ENCODE measurements around the gene SERPINB1. TPM values are rescaled to one million over a fixed set of nuclear protein-coding genes. Genes with fewer than 3 reads are reported as not detected.

SERPINB1 gene
- total and polyA plus RNA-seq, 9 of the 15 experiments (the other 6 are each of a cell fraction or from before 2014, with no cell fraction given) = 33.9 to 108 (median 63.8) TPM

DNA sequence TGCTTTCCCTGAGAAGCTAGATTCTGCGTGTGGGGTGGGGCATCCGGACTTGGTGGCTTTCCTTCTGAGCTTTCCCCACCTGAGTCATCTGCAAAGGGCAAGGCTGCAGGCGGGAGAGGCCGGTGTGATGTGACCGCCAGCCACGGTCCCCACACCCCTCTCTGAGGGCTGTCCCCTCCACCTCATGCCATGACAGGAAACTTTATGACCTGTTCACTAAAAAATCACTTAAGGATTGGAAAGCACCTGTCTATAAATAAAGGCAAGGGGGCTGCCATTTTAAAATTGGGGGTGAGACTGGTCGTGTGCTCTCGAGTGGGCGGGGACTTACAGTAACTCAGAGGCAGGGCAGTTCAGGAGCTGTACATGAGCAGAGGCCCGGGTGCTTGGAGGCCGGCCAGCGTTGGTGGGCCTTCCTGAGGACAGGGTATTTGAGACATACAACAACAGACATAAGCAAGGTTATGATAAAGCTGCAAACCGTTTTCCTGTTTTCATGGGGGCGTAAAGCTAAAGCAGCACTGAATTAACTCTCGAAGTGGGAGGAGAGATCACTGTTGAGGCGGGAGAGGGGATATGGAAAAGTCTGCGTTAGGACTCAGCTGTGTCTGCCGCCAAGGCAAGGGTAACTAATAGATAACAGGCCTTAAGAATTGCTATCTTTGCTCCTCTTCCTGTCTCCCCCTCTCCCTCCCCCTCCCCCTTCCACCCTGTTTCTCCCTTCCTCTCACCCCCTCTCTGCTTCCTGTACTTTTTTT is 16.1 kb upstream of the SERPINB1 start (continued):
- TF ChIP-seq, protein P1, sequence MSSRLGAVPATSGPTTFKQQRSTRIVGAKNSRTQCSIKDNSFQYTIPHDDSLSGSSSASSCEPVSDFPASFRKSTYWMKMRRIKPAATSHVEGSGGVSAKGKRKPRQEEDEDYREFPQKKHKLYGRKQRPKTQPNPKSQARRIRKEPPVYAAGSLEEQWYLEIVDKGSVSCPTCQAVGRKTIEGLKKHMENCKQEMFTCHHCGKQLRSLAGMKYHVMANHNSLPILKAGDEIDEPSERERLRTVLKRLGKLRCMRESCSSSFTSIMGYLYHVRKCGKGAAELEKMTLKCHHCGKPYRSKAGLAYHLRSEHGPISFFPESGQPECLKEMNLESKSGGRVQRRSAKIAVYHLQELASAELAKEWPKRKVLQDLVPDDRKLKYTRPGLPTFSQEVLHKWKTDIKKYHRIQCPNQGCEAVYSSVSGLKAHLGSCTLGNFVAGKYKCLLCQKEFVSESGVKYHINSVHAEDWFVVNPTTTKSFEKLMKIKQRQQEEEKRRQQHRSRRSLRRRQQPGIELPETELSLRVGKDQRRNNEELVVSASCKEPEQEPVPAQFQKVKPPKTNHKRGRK (tag; IDR thresholded peaks at IDR 0.05) = no peak
- TF ChIP-seq MBD2 (IDR thresholded peaks at IDR 0.05; ENCODE audit: borderline replicate concordance, low read depth) (peak; percentile 79), EHMT2 (IDR thresholded peaks at IDR 0.05) (no peak), MTF1 (CRISPR knock-in tag; IDR thresholded peaks at IDR 0.05; ENCODE audit: borderline replicate concordance) (no peak), ZBTB7A (IDR thresholded peaks at IDR 0.05; ENCODE audit: borderline replicate concordance, control insufficient read depth, low read depth, low read length) (peak; percentile 35), SP2 (IDR thresholded peaks at IDR 0.05; ENCODE audit: extremely low read depth, low read depth, low read length, poor library complexity, severe bottlenecking) (no peak), ZNF766 (CRISPR knock-in tag; conservative IDR thresholded peaks at IDR 0.05) (peak; percentile 75), EZH2 (IDR thresholded peaks at IDR 0.05; ENCODE audit: borderline replicate concordance, low read depth, low read length) (no peak), NR2C2 (CRISPR knock-in tag; IDR thresholded peaks at IDR 0.05) (no peak), NR2C2 (tag; IDR thresholded peaks at IDR 0.05) (peak; percentile 72), GABPB2 (CRISPR knock-in tag; conservative IDR thresholded peaks at IDR 0.05) (no peak), PCBP1 (IDR thresholded peaks at IDR 0.05; ENCODE audit: low read depth, low read length, poor library complexity, severe bottlenecking) (no peak), ZNF780A (CRISPR knock-in tag; IDR thresholded peaks at IDR 0.05) (no peak)
- TF ChIP-seq, protein P2, sequence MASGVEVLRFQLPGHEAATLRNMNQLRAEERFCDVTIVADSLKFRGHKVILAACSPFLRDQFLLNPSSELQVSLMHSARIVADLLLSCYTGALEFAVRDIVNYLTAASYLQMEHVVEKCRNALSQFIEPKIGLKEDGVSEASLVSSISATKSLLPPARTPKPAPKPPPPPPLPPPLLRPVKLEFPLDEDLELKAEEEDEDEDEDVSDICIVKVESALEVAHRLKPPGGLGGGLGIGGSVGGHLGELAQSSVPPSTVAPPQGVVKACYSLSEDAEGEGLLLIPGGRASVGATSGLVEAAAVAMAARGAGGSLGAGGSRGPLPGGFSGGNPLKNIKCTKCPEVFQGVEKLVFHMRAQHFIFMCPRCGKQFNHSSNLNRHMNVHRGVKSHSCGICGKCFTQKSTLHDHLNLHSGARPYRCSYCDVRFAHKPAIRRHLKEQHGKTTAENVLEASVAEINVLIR (CRISPR knock-in tag; IDR thresholded peaks at IDR 0.05) = no peak
- TF ChIP-seq, protein P3, sequence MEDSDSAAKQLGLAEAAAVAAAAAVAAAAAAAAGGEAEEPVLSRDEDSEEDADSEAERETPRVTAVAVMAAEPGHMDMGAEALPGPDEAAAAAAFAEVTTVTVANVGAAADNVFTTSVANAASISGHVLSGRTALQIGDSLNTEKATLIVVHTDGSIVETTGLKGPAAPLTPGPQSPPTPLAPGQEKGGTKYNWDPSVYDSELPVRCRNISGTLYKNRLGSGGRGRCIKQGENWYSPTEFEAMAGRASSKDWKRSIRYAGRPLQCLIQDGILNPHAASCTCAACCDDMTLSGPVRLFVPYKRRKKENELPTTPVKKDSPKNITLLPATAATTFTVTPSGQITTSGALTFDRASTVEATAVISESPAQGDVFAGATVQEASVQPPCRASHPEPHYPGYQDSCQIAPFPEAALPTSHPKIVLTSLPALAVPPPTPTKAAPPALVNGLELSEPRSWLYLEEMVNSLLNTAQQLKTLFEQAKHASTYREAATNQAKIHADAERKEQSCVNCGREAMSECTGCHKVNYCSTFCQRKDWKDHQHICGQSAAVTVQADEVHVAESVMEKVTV (CRISPR knock-in tag; IDR thresholded peaks at IDR 0.05) = peak; percentile 4; the same call in 1 of the 2 replicates
- TF ChIP-seq, protein P4, sequence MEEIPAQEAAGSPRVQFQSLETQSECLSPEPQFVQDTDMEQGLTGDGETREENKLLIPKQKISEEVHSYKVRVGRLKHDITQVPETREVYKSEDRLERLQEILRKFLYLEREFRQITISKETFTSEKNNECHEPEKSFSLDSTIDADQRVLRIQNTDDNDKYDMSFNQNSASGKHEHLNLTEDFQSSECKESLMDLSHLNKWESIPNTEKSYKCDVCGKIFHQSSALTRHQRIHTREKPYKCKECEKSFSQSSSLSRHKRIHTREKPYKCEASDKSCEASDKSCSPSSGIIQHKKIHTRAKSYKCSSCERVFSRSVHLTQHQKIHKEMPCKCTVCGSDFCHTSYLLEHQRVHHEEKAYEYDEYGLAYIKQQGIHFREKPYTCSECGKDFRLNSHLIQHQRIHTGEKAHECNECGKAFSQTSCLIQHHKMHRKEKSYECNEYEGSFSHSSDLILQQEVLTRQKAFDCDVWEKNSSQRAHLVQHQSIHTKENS (CRISPR knock-in tag; IDR thresholded peaks at IDR 0.05) = no peak
- TF ChIP-seq, protein P5, sequence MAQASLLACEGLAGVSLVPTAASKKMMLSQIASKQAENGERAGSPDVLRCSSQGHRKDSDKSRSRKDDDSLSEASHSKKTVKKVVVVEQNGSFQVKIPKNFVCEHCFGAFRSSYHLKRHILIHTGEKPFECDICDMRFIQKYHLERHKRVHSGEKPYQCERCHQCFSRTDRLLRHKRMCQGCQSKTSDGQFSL (CRISPR knock-in tag; IDR thresholded peaks at IDR 0.05) = peak; percentile 79
- TF ChIP-seq, protein P5 (tag; IDR thresholded peaks at IDR 0.05) = peak; percentile 33 to 66; a peak in 2 of 4 replicates
- TF ChIP-seq, protein P6, sequence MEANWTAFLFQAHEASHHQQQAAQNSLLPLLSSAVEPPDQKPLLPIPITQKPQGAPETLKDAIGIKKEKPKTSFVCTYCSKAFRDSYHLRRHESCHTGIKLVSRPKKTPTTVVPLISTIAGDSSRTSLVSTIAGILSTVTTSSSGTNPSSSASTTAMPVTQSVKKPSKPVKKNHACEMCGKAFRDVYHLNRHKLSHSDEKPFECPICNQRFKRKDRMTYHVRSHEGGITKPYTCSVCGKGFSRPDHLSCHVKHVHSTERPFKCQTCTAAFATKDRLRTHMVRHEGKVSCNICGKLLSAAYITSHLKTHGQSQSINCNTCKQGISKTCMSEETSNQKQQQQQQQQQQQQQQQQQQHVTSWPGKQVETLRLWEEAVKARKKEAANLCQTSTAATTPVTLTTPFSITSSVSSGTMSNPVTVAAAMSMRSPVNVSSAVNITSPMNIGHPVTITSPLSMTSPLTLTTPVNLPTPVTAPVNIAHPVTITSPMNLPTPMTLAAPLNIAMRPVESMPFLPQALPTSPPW (CRISPR knock-in tag; IDR thresholded peaks at IDR 0.05) = peak; percentile 95
